GM18505 (cell line): ENCODE measurements around the gene CHCHD5.
"Not testable (repeated sequence)": the region's sequence is repeated elsewhere in the genome, so short reads cannot be mapped to it uniquely, and the experiment has no call there.

Experiments
- ATAC-seq: cut with Tn5 transposase; IDR thresholded peaks from one replicate; pipeline ENCODE4 v1.9.1; 2021; ENCODE audit not compliant: unreplicated experiment
- POLR2A ChIP-seq: IDR thresholded peaks from 4 replicates; pipeline ENCODE4 v1.6.1; 2011; ENCODE audit warnings: borderline replicate concordance; ENCODE audit not compliant: insufficient read depth, insufficient read length; ENCODE audit errors: extremely low read depth

CHCHD5 gene

GRCh38 chr2:112584134-112584890 is at the start of gene CHCHD5:
TSS of gene CHCHD5 (plus strand) at chr2:112584609. CDS start at chr2:112584648, 39 bp downstream.
- TF ChIP-seq POLR2A = peak; percentile 86

GRCh38 chr2:112534826-112535225 is 49.6 kb upstream of the CHCHD5 start:
- no peak for TF ChIP-seq POLR2A
- no peak for ATAC-seq

More at GRCh38 chr2:112584134-112584890, at the start of gene CHCHD5:
- peak; percentile 81 for ATAC-seq

- ATAC-seq = not testable (repeated sequence)
Observed at GRCh38 chr2:112536665-112537064, 47.7 kb upstream of the CHCHD5 start.

GRCh38 chr2:112539306-112539705 is 45.1 kb upstream of the CHCHD5 start:
- TF ChIP-seq POLR2A = no peak
- ATAC-seq = no peak

GRCh38 chr2:112540906-112541305 is 43.5 kb upstream of the CHCHD5 start:
- TF ChIP-seq POLR2A = no peak
- ATAC-seq = no peak

GRCh38 chr2:112541315-112542122 is 42.9 kb upstream of the CHCHD5 start:
- peak; percentile 64 for ATAC-seq
- peak; percentile 83 for TF ChIP-seq POLR2A

- peak; percentile 85 for TF ChIP-seq POLR2A
- ATAC-seq = peak; percentile 79
Observed at GRCh38 chr2:112542123-112542983, 42.1 kb upstream of the CHCHD5 start, which contains the start of gene POLR1B. TSS of gene POLR1B (plus strand) at chr2:112542465. CDS start at chr2:112542495, 30 bp downstream.

- no peak for TF ChIP-seq POLR2A
- no peak for ATAC-seq
Observed at GRCh38 chr2:112542984-112543661, 41.3 kb upstream of the CHCHD5 start.

GRCh38 chr2:112547333-112547732 is 37.1 kb upstream of the CHCHD5 start:
- no peak for ATAC-seq
- no peak for TF ChIP-seq POLR2A

GRCh38 chr2:112548980-112549379 is 35.4 kb upstream of the CHCHD5 start:
- ATAC-seq = no peak
- no peak for TF ChIP-seq POLR2A

GRCh38 chr2:112566104-112566503 is 18.3 kb upstream of the CHCHD5 start:
- ATAC-seq = no peak
- TF ChIP-seq POLR2A = no peak

GRCh38 chr2:112566508-112566907 is 17.9 kb upstream of the CHCHD5 start:
- ATAC-seq = not testable (repeated sequence)

- ATAC-seq = no peak
- TF ChIP-seq POLR2A = no peak
Observed at GRCh38 chr2:112572005-112572404, 12.4 kb upstream of the CHCHD5 start.
